Measurements from ENCODE around the gene SLC35D2.
A peak's percentile ranks its signal among the peaks of the same experiment; 100 is the strongest.
"Not testable (repeated sequence)": the region's sequence is repeated elsewhere in the genome, so short reads cannot be mapped to it uniquely, and the experiment has no call there.

SLC35D2 gene

GRCh38 chr9:96361668-96362067, 21.8 kb downstream of the SLC35D2 start:
- no peak for DNase-seq (ENCODE audit: low spot score)

GRCh38 chr9:96360976-96361375, 22.5 kb downstream of the SLC35D2 start:
- no peak for DNase-seq (ENCODE audit: low spot score)

DNA sequence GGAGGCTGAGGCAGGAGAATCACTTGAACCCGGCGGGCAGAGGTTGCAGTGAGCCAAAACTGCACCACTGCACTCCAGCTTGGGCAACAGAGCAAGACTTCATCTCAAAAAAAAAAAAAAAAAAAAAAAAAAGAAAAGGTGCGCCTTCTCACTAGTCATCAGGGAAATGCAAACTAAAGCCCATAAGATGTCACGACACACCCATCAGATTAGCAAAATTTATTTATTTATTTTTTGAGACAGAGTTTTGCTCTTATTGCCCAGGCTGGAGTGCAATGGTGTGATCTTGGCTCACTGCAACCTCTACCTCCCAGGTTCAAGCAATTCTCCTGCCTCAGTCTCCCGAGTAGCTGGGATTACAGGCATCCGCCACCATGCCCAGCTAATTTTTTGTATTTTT, 23.0 kb downstream of the SLC35D2 start:
- not testable (repeated sequence) for DNase-seq (ENCODE audit: low spot score)

- DNase-seq (ENCODE audit: low spot score): no peak
These were observed 32.6 kb downstream of the SLC35D2 start for GRCh38 chr9:96350866-96351265.

DNA sequence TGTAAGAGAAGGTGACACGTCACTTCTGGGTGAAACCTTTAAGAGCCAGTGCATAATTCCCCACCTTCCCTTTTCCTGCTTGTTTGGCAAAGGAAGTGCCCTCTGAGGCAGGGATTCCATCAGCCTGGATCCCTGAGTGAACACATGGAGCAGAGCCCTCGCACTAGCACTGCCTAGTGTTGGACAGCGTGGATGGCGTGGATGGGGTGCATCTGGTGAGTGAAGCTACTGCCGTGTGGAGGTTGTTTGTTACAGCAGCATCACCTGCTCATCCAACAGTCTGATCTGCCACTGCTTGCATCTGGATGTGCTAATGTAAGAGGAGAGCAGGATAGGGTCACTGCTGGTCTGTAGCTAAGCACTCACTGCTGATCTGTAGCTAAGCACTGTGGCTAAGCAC, 35.2 kb downstream of the SLC35D2 start:
- no peak for DNase-seq (ENCODE audit: low spot score)

- no peak for DNase-seq (ENCODE audit: low spot score)
These were observed 38.0 kb downstream of the SLC35D2 start for GRCh38 chr9:96345551-96345950.

GRCh38 chr9:96344458-96345180, 38.9 kb downstream of the SLC35D2 start:
- peak; percentile 65 for DNase-seq (ENCODE audit: low spot score)

DNA sequence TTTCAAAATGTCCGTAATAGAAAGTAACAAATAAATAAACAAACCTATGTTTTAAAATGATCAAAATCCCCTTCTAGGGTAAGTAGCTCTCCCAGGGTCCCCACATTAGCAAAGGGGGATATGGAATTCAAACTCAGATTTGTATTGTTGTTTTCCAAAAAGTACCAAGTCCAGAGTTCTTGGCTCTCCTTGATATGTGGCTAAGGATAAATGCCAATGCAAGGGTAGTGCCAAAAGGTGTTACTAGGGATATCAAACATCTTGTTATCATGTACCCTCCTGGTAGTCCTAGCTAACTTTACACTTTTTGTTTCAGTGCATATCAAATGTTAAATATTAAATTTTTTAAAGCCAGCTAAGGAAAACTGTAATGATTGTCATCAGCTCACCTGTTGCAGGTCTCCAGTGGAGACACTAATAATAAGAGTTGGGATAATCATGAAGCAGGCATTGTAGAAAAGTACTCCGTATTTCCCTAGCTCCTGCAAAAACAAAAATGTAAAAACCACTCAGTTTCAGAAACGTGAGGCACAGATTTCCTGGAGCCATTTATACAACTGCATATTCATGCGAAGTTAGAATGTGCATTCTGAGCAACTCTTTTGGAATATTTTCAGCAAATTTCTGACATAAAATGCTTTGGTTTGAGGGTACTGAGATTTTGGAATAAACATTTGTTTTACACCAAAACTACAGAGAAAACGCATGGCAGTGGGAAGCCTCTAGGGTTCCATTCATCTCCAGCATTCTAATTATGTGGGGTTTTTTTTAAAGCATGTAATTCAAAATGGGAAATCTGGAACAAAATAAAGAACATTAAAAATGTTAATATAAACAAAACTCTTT, 39.8 kb downstream of the SLC35D2 start:
- no peak for DNase-seq (ENCODE audit: low spot score)

GRCh38 chr9:96342571-96343245, 40.8 kb downstream of the SLC35D2 start:
- DNase-seq (ENCODE audit: low spot score): no peak

DNA sequence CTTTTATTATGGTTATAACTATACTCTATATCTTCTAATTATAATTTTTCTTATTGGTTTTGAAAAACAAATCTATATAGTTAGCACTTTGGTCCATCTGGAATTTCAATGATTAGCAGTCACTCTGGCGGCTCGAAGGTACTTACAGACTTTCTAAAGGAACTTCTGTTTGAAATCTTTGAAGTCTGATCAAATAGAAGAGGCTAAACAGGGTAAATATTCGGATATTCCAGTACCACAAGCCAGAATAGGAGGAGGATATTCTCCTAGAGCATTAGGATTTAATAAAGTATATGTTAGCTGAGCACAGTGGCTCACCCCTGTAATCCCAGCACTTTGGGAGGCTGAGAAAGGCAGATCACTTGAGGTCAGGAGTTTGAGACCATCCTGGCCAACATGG, 42.8 kb downstream of the SLC35D2 start:
- DNase-seq (ENCODE audit: low spot score): no peak

DNA sequence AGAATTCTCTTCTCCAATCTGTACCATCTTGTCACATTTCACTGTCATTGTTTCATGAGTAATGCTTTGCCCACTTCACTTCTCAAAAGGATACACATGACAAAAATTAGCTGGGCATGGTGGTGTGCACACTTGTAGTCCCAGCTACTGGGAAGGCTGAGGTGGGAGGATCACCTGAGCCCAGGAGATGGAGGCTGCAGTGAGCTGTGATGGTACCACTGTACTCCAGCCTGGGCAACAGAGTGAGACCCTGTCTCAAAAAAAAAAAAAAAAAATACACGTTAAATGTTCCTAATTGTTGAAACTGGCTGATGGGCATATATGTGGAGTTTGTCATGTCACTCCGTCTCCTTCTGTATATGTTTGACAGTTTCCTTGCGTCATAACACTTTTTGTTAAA, 45.2 kb downstream of the SLC35D2 start:
- DNase-seq (ENCODE audit: low spot score): no peak

DNA sequence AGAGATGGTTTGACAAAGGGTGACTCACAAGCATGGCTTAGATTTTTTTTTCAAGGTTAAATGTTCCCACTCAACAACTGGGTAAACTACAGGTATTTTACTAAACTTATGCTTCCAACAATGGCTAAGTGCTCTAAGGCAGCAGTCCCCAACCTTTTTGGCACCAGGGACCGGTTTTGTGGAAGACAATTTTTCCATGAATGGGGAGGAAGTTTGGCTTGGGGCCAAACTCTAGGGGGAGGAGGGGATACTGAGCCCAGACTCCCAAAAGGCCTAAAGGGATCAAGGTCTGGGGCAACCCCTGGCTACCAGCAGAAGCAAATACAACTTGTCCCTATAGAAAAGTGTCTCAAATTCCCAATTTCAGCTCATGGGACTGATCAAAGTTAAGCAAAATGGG, 49.6 kb downstream of the SLC35D2 start:
- DNase-seq (ENCODE audit: low spot score): no peak

GRCh38 chr9:96331236-96331947, 52.1 kb downstream of the SLC35D2 start:
- DNase-seq (ENCODE audit: low spot score): no peak

GRCh38 chr9:96327694-96328352, 55.7 kb downstream of the SLC35D2 start:
- no peak for DNase-seq (ENCODE audit: low spot score)

DNA sequence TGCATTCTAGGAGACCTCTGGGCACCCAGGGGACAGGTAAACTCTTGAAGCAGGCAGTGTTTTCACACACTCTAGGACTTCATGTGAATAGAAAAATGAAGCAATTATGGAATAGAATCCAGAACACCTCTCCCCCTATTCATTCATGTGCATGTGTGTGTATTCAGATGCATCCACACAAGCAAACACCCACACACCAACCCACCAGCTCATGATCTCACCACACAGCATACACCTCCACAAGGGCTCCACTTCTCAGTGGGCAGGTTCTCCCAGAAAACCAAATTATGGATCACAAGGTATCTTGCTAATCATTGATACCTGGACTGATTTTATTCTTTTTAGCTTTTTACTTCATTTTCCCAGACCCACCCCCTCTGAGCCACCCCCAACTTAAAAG, 60.3 kb downstream of the SLC35D2 start:
- DNase-seq (ENCODE audit: low spot score): no peak

DNA sequence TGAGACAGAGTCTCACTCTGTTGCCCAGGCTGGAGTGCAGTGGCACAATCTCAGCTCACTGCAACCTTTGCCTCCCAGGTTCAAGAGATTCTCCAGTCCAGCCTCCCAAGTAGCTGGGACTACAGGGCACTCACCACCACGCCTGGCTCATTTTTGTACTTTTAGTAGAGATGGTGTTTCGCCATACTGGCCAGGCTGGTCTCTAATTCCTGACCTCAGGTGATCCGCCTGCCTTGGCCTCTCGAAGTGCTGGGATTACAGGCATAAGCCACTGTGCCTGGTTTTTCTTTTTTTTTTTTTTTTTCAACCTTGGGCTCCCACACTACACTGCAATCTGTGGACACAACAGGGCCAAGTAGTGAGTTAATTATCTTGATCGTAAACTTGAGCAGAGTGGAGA, 60.8 kb downstream of the SLC35D2 start:
- not testable (repeated sequence) for DNase-seq (ENCODE audit: low spot score)

GRCh38 chr9:96322210-96322609, 61.3 kb downstream of the SLC35D2 start:
- not testable (repeated sequence) for DNase-seq (ENCODE audit: low spot score)

DNA sequence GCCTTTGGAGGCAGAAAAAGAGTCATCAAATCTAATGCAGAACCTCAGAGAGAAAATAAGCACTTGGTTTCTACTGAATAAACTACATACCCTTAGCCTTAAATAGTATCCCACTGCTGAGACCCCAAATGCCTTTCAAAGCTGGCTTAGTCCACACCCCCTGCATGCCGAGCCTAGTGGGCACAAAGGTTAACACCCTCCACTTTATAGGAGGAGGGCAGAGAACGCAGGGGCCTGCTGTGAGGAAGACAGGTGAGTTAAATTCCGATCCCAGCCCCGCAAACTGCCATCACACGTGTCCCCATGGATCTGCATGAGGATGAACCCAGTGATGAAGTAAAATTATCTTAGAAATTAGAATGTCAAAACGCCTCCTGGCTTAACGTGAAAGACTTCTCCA, 62.0 kb downstream of the SLC35D2 start:
- no peak for DNase-seq (ENCODE audit: low spot score)

- no peak for DNase-seq (ENCODE audit: low spot score)
These were observed 62.7 kb downstream of the SLC35D2 start for GRCh38 chr9:96320749-96321280.

GRCh38 chr9:96318921-96319565, 64.5 kb downstream of the SLC35D2 start:
- no peak for DNase-seq (ENCODE audit: low spot score)

All from ecto neural progenitor cell (in vitro differentiated cells).